ENCODE measurements around the gene KDM6B.

The KDM6B gene

DNA sequence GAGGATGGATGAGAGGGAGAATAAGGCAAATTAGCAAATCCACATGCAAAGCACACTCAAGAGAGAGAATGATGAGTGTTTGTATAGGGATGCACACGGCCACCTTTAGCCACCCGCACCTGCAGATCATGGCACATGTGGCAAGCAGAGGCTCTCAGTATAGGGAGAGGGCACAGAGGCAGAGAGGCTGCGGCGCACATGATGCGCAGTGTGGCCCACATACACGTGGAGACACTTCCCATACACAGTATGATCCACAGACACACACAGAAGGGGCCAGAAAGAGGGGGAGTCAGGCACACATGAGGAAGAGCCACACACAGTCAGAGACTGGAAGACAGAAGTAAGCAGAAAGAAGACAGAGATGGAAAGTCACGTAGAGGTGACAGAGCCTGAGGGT is 48.1 kb downstream of the KDM6B start:
- DNase-seq: no peak

DNA sequence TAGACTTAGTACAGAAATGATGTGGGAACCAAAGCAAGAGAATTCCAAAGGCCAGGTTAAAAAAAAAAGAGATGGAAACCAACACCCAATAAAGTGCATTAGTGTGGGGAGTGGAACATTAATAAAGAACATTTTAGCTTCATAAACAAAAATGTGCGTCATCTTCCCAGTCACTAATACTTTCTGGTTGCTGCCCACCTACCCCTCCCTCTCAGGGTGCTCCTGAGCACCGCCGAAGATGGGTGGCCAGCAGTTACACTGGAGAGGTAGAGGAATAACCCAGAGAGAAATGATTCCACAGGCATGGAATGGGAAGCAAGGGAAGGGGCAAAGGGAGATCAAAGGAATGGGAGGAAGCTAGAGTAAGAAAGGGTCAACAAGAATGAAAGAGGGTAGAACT is 48.6 kb downstream of the KDM6B start:
- DNase-seq: no peak

Measured in activated CD8-positive, alpha-beta memory T cell treated with anti-CD3 and anti-CD28 coated beads, Interleukin-2, amount 50 U/mL, for 48 hours (primary cell).